ENCODE data around the gene KCNH1.

Gene KCNH1

DNA sequence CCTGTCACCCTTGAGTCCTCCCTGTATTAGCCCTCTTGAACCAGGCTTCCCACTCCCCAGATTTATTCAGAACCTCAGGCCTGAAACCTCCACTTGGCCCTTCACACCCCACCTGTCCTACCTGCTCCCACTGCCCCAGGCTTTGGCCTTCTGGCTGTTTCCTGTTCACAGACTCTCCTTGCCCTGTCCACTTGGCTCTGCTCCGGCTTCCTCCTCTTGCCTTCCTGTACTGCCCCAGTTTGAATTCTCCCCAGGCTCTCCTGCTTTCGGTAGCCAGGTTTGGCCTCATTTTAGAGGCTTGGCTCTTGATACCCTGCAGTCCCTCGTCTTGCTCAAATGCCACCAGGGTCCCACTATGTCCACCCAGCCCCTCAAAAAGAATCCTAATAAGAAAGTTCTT lies 385.2 kb downstream of the KCNH1 start:
- DNase-seq = no peak

DNA sequence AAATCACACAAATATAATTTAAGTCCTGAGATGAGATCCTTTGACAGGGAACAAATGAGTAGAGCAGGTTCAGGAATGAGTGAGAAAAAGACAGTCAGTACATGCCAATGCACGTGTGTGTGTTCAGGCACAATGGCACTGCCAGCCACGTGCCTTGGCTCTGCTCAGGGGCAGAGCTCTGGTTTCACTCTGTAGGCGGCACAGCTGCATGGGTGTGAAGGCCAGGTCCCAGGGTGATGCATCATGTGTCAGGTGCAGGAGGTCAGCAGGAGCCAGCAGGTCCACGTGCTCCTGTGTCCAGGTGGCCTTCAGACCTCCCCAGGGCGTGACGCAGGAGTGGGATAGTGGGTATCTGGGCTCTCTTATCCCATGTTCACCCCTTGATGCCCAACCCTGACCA lies 386.1 kb downstream of the KCNH1 start:
- no peak for DNase-seq

DNA sequence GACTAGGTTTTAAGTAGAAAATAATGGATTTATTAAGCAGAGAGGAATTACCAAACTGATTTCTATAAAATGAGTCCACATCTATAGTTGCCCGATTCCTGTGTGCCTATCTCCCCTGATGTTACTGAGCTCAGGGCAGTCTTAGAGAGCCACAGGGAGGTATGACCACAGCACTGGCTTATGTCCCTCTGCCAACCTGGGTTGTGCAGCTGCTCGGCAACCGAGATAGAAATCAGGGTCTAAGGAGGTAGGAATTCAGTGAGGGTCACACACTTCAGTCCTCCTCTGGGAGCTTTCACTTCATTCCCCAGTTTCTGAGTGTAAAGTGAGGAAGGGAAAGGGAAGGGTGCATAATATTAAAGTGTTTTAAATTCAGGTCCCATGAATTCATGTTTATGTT lies 386.8 kb downstream of the KCNH1 start:
- DNase-seq = no peak

DNA sequence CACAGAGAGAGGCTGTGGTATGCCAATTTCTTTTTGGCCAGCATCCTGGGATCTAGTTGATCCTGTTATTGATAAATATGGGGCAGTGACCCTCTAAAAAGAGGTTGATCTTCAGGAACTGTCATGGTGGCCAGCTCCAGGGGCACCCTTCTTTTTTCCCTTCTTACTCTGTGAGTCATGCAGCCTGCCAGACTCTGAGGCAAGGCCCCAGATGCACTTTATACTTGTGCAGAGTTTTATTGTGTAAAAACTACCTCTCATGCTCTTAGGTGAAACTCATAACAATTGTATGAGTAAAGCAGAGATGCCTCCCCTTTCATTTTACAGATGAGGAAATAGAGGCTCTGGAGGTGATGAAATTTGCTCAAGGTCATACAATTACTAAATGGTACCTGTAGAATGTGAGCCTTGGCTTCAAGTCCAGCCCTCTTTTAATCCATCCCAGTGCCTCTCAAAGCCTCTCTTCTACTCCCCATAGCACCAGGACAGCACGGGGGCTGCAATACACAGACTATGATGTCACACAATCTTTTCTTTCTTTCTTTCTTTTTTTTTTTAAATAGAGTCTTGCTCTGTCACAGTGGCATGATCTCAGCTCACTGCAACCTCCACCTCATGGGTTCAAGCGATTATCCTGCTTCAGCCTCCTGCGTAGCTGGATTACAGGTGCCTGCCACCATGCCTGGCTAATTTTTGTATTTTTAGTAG lies 387.8 kb downstream of the KCNH1 start:
- no peak for DNase-seq

DNA sequence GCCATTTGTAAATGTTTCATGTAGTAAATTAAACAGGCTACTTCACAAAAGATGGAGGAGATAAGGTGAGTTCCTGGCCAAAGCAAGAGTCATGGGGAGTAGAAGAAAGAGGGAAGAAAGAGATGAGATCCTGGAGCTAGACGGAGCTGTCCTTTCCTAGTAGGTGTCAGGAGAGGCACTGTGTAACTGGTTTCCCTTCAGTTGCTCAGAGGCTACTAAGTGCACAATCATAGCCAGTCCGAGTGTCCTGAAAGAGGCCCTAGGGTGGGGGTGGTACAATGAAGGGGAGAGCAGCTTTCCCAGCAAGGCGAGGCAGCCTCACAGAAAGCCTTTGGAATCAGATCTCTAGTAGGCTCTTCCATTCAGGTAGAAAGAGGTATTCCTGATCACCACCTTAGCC lies 390.9 kb downstream of the KCNH1 start:
- no peak for DNase-seq

DNA sequence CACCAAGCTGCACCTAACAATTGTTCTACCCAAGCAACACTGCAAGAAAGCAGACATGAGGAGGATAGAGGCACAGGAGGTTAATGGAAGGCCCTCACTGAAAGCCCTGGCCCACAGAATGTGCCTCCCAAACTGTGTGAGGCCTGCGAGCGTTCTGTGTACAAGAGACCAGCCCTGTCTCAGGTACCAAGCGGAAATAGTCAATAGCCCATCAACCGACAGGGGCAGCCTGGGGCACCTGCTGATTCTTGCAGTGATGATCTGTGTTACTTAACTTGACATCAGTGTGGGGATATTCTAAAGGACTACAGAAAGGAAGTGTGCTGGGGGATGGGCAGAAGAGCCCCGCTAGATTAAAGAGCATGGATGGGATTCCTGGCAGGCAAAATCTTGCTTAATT lies 392.4 kb downstream of the KCNH1 start:
- no peak for DNase-seq

DNA sequence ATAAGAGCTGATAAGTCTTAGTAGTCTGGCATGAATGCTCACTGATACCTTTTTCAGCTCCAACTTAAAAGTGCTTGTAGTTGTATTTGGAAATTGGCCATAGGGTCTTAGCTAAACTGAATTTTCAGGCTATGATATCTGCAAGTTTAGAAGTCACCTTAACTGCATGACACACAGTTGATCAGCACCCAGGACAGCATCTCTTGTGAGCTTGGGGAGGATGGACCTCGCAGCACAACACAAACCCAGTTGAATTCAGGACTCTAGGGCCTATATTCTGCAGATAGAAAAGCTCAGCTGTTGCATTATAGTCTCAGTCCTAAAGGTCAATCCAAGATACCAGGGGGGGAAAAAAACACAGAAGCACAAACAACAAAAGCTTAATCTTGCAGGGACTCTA lies 394.3 kb downstream of the KCNH1 start:
- no peak for DNase-seq

DNA sequence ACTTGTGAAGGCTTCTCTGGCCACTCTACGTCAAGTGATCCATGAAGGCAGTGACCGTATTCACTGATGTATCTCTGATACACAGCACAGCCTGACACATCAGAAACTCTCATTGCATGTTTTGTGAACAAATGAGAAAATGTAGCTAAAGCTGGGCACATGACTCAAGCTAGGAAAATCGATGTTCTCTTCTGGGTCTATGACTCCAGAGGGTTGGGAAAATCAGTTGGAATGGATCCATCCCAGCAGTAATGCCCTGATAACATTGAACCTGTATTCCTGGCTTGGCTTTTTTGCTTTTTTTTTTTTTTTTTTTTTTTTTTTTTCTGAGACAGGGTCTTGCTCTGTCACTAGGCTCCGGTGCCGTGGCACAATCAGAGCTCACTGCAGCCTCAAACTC lies 395.7 kb downstream of the KCNH1 start:
- no peak for DNase-seq

DNA sequence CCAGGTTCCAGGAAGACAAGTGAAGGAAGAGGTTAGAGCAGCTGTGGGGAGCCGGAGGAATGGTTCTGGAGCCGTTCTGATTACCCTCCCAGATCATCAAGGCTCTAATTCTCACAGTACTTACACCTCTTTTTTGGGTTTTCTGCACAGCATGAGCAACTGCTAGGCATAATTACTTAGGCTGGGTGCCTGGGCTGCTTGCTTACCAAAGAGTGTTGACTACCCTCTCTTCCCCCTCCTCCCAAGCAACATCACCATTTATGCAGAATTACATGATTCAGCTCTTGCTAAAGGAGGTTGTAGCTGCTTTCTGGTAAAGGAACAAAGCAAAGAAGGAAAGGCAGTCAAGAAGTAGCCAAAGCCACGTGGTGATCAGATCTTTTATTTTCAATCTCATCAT lies 397.2 kb downstream of the KCNH1 start:
- no peak for DNase-seq

DNA sequence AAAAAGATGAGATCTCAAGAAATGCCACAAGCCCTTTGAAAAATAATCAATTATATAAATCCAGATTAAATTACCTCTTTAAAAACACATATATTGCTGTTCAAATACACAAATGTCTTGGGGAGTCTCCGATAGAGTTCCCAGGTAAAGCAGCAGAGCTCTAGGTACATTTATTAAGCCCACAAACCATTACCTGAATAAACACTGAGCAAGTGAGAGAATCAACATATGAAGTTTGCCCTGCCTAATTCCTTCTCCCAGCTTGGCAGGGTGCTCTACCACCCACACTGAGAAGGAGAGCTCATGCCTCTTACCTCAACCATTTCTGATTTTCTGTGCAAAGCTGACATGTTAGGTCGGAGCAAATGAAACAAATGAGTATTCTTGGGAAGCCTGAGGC lies 402.4 kb downstream of the KCNH1 start:
- no peak for DNase-seq

DNA sequence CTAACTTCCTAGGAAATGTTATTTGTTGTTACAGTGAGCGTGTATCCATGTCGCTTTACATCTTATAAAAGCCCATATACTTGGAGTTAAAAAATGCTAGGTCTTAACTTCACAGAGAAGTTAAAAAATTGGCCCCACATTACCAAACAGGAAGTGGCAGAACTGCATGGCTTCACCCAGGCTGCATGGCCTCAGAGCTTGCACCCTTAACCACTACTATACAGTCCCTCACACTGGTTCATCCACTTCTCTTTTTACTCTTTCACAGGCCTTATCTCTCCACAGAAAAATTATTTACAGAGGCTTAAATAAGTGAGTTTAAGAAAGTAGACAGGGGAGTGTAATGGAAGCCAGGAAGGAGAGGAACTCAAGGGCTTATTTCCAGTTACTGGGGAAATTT lies 402.8 kb downstream of the KCNH1 start:
- no peak for DNase-seq

DNA sequence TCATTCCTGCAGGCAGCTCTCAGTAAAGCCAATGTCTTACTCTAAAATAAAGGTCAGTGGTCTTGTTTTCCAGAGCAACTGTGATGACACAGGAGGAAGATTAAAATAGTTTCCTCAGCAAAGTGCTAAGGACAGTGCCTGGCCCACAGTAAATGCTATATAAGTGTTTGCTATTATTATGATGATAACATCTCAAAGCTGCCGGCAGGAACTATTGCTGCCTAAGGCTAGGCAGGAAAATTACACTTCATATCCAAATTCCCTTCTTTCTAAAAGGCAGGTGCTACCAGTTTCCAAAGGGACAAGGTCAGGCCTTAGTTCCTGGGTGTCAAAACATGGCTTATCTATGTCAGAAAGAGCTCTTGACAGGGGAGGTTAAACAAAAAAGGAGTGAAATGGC lies 403.9 kb downstream of the KCNH1 start:
- no peak for DNase-seq

DNA sequence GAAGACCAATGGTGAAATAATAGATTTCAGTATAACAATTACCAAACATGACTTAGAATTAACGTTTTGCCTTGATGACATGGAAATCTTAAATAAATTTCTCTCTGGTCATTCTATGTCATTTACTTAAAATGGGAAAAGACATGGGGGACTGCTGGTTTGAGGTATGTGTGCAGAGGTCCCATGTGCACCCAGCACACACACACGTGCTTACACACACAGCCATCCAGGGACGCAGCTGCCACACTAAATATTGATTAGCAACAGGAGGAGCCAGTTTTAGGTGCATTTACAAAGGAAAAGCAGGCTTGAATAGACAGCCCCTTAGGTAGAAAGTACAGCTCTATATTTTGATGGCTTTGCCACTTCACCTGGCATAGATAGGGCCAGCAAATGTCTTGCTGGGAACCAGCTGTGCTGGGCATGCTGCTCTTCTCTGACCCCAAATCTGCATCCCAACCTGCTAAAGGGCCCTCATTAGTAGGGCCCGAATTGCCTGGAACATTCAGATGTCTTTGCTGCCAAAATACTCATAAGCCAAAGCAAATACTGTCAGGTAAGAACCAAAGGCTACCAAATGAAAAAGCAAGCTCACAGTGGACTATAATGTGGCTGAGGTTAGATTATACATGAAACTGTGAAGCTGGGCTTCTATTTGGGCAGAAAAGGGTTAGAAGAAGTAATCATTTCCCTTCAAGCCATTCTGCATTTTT lies 405.4 kb downstream of the KCNH1 start:
- DNase-seq = no peak

DNA sequence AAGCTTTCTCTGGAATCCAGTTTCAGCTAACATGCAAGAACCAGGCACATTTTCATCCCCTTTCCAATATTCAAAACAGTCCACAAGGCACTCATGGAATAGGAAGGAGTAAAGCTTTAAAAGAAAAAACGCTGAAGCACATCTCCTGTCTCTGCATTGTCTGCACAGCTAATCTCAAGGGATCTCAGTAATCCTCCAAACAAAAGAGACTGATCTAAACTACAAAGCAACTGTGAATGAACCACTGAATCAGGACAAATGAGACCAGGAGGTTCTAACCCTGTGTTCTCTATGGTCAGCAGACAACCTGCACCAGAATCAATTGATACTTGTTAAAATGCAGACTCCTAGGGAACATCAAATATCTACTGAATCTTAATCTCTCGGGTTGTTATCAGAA lies 406.2 kb downstream of the KCNH1 start:
- no peak for DNase-seq

DNA sequence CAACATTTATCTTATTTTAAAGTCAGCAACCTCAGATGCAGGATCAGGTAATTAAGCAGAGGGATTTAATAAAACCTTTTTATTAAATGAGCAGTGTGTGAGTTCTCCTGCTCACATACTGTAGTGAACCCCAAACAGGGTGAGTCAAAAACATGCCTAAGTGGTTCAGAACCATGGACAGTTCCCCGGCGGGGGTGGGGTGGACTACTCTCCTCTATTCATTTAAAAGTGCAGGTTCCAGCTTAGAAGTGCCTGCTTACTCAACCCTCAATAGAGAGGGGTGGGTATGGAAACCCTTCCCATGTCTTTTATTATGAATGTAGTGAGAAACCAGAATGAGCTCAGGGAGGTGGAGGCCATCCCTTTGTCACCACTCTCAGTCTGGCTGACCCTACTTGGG lies 407.3 kb downstream of the KCNH1 start:
- no peak for DNase-seq

DNA sequence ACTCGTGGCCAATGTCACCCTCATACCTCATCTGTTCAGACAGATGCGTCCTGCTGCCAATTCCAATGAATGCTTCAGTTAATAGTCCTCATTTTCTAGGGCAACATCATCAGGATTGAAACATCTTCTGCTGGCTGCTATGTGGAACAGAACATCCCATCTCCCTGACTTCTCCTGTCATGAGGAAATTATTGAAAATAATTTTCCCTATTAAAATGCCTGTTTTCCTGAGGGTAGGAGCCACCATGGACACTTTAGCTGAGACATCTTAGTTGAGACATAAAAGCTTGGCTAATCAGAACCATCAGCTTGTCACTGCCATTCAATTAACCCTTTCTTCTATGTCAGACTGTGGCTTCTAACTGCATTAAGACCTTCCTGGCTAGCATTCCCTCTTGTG lies 409.2 kb downstream of the KCNH1 start:
- no peak for DNase-seq

DNA sequence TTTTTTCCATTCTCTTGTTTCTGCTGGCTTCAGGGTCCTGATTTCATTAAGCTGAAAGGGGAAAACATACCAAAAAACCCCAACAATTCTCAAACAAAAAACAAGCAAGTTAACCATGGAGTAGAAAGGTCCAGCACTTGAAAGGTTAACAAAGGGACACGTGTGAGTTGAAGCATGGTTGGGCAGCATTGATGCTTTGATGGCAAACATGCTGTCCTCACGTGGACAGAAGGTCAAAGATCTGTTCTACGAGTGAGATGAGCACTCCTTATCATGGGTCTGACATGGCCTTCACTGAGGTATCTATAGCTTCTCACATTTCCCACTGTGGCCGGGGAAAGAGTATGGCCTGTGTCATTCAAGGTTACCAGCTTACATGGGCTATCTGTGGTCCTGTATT lies 410.3 kb downstream of the KCNH1 start:
- DNase-seq = no peak

DNA sequence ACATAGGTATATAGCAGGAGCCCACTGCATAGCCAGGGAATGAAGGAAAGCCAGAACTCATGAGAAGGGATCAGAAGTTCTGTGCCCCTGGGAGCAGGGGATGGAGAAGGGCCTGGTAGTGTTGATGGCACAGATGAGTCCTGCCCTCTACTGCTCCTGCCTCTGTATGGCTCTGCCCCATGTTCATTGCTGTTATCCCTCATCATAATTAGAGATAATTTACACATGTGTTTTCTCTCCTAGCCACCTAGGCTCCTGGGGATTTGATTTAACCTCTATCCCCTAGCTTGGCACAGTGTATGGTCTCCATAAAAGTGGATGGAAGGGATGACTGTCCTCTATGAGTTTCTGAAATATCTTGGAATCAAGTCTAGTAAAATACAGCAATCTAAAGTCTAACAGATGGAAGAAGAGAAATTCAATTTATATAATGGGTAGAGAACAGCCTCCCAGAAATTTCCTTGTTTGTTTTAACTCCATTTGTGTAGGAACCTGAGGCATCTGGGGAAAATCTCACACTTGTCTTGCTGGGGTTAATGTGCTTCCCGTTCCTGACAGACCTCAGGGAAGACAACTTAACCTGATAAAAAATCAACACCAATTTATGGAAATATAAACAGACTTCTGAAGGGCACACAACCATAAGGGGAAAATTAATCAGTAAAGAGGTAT lies 411.4 kb downstream of the KCNH1 start:
- no peak for DNase-seq

DNA sequence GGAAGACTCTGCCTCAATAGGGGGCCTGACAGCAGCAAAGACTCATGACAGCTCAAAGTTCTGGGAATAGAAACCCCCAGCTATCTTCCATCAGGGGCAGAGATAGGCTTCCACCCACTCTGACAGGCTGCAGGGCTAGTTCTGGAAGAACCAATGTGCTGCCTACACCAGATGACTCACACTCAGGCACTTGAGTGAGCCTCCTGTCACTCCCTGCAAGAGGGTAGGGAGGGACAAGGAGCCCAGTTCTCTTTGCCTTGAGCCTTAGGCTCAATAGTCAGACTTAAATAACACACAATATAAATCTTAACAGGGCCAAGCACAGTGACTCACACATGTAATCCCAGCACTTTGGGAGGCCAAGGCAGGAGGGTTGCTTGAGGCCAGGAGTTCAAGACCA lies 418.9 kb downstream of the KCNH1 start:
- DNase-seq = no peak

DNA sequence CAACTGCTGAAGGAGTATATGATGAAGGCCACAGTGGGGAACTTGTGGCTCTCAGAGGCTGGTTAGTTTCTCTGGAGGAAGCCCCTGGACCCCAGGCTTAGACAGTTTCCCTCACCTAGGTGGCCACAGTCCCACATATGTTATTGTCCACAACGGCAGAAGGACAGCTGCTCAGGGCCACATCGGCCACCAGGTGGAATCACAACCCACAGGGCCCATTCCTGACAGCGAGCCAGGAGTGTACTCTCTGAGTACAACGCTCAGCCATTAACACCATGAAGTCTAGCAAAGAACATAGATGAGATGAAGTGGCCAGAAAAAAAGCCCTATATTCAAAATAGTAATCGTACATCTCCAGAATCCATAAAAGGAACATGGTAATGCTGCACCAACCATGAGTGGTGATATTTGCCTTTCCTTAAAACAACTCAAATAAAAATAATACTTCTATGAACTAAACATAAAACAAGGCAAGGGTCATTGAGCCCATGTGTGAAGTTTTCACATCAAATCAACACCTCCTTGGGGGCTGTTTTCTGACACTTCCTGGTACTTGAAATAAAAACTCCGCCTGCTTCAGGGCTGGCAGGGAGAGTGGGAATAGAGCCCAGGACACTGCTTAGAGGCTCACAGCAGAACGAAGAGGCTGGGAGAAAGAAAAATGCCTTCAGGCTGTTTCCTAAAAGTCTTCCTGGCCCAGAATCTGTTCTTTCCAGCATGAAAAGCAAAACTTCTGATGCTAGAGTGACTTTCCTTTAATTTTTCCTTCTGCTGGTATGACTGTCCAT lies 421.9 kb downstream of the KCNH1 start:
- DNase-seq = no peak

DNA sequence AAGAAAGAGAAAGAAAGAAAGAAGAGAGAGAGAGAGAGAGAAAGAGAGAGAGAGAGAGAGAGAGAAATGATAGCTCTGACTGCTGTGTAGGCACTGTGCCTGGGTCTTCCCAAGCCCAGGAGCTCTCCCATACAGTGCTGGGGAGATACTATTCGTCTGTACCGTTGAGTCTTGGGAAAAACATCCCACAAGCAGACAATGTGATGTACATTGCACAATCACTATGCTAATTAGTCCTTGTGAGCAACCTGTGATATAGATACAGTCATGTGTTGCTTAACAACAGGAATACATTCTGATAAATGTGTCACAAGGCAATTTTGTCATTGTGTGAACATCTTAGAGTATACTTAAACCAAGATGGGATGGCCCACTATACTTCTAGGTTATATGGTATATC lies 424.2 kb downstream of the KCNH1 start:
- DNase-seq = no peak

DNA sequence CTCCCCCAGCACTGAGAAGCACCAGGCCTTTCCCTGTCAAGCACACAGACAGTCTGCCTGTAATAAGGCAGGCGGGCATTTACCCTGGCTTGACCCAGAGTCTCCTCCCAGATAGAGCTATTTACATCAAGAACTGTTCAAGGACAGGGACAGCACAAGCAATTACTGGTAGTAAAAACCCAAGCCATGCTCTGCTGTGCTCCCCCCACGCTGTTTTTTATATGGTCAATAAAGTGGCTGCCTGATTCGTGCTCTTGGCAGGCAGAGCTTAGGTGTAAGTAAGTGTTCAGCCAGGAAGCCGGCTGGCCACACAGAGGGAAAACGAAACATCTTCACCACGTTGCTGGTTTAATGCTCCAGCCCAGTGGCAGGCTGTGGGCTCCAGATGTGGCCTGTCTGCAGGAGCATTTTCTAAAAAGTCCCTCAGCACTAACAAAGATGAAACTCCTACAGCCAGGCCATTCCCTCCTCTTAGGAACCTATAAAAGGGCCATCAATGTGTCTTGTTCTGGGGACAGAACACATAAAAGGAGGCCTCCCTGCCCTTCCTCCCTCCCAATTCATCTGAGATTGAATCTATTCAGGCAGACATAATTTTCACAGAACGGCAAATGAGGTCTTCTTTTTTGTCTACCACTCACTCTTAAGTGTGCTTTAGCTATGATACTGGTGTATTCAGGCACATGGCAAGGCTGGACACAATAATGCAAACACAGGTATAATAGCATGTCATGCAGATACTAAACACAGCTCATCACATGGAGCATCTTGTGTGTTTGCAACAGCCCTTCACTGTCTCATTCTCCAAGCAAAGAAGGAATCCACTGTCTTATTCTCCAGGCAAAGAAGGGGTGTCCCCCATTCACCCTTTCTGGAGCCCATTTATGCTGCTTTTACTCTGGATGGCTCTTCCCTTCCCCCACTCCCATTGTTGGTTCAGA lies 426.4 kb downstream of the KCNH1 start:
- DNase-seq = no peak
